GM19372 (cell line): Measurements from ENCODE around the gene SFXN3.

Source experiments
- ATAC-seq: cut with Tn5 transposase; IDR thresholded peaks from one replicate; pipeline ENCODE4 v1.9.1; 2021; ENCODE audit warnings: mild to moderate bottlenecking, low read depth, moderate library complexity; ENCODE audit not compliant: unreplicated experiment

Gene SFXN3, protein sequence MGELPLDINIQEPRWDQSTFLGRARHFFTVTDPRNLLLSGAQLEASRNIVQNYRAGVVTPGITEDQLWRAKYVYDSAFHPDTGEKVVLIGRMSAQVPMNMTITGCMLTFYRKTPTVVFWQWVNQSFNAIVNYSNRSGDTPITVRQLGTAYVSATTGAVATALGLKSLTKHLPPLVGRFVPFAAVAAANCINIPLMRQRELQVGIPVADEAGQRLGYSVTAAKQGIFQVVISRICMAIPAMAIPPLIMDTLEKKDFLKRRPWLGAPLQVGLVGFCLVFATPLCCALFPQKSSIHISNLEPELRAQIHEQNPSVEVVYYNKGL

DNA sequence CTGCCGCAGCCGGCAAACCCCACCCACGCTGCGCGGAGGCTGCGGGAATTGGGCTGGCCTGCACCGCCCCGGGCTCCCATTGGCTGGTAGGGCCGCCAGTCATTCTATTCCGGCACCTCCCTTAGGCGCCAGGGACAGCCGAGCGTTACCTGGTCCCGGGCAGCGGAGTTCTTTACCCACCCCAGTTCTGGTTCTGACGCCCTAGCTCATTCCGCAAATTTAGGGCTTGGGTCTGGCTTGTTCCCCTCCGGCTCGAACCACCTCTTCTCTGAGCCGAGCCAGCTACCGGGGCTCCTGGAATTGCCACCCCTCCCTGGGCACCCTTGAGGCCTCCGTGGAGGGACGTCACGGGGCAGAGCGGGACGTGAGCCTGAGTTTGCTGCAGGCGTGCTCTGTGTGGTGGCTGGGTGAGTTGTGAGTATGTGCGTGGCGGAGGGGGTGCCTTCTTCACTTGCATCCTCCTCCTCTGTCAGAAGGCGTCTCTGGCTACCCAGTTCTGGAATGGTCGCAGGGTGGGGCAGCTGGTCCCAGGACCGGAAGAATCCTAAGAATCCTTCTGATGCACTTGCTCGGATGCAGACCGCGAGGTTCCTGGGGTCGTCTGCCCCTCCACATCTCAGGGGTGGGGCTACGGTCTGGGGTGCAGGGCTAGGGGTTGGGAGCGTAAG, at the start of gene SFXN3, which contains the start of gene PDZD7:
TSS of gene SFXN3 (plus strand) at position 107 of the 668 bp plus-strand sequence. CDS start 3,461 bp downstream, outside the sequence.
TSS of gene PDZD7 (minus strand) at position 2 of the 668 bp plus-strand sequence. CDS start 910 bp downstream, outside the sequence.
- peak; percentile 89 for ATAC-seq

DNA sequence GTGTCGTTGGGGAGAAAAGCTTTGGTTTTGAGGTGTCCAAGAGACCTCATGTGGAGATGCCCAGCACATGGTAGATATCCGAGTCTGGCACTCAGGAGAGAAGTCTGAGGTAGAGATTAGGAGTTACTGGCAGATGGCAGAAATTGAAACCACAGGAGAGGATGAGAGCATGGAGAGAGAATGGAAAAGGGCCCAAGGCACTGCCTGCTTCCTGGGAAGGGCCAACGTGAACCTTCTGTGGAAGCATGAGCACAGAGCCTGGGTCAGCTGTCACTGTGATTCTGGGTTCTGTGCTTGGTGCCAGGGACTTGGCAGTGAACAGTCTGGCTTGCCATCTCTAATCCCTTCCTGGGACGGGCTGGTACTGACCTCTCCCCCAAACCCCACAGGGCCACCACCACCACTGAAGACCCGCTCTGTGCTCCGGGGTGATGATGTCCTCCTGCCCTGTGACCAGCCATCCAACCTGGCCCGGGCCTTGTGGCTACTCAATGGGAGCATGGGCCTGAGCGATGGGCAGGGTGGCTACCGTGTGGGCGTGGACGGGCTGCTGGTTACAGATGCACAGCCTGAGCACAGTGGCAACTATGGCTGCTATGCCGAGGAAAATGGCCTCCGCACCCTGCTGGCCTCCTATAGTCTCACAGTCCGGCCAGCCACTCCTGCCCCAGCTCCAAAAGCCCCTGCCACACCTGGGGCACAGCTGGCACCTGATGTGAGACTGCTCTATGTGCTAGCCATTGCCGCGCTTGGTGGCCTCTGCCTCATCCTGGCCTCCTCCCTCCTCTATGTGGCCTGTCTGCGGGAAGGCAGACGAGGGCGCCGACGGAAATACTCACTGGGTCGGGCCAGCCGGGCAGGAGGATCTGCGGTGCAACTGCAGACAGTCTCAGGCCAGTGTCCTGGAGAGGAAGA, 47.9 kb upstream of the SFXN3 start:
- no peak for ATAC-seq

DNA sequence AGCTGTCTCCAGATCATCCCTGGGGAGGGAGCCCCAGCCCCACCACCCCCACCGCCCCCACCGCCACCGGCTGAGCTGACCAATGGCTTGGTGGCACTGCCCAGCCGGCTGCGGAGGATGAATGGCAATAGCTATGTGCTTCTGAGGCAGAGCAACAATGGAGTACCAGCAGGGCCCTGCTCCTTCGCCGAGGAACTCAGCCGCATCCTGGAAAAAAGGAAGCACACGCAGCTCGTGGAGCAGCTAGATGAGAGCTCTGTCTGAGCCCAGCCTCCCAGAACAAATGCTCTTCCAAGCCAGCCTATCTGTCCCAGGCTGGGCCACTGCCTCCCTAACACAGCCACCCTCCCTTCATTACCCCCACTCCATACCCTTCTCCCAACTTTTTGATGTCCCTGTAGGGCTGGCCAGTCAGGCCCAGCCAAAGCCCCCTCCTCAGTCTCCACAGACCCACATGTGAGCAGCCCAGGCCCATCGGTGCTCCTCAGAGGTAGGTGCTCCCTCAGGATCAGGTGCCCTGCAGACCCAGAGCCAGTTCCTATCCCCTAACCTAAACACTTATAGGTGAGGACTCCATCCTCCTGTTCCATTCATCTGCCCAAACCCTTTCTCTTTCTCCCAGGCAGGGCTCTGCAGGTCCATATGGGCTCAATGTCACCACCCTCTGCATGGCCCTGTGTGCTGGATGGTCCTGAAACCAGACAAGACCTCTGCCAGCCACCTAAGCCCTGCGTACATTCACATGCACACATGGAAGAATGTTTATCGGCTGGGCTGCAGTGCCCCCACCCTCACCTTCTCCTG, 47.0 kb upstream of the SFXN3 start:
- no peak for ATAC-seq

DNA sequence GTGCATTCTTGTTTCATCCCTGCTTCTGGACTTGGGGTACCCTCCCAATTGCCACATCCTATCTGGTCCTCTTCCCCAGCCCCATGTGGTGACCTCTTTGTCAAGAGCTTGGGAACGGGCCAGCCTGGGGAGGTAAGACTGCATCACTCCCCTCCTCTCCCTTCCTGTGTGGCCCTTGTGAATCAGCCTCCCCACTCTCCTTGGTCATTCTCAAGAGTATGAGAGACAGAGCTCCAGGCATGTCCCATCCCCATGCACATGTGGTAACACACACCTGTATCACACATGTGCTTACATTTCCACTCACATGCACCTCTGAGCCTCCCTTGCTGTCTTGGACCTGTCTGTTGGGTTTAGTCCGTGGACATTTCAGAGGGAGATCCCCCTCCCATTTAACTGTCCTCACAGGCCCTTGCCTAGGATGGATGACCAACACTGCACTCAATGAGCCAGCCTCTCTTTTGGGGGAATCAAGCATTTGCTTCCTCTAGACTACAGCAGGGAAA, 46.3 kb upstream of the SFXN3 start:
- no peak for ATAC-seq

DNA sequence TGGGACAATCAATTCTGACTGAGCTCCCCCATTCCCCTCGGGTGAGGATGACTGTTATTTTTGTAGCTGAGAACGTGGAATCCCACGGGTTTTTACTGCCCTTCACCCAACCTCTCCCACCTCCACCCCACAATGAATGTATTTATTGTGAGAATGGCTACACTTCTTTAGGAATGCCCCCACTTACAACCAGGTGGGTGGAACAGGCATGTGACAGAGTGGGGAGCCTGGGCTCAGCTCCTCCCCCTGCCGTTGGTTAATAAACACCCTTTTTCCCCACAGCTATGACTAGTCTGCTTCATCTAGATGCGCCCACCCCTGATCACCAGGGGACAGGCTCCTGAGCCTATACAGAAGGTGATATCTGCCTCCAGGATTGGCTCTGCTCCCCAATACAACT, 45.7 kb upstream of the SFXN3 start:
- no peak for ATAC-seq

DNA sequence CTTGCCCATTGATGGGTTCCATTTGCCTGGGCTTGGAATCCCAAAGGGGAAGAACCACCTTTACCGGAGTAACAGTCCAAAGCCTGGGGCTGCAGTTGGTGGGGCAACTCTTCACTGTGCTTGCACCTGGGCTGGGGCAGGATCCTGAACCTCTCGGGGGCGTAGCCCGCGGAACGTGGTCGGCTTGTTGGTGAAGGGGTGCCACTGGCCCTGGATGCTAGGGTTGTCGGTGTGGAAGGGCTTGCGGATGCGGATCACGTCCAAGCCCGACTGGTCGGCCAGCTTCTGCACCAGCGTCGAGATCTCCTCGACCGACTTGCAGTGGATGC, 44.4 kb upstream of the SFXN3 start:
- ATAC-seq, result no peak

DNA sequence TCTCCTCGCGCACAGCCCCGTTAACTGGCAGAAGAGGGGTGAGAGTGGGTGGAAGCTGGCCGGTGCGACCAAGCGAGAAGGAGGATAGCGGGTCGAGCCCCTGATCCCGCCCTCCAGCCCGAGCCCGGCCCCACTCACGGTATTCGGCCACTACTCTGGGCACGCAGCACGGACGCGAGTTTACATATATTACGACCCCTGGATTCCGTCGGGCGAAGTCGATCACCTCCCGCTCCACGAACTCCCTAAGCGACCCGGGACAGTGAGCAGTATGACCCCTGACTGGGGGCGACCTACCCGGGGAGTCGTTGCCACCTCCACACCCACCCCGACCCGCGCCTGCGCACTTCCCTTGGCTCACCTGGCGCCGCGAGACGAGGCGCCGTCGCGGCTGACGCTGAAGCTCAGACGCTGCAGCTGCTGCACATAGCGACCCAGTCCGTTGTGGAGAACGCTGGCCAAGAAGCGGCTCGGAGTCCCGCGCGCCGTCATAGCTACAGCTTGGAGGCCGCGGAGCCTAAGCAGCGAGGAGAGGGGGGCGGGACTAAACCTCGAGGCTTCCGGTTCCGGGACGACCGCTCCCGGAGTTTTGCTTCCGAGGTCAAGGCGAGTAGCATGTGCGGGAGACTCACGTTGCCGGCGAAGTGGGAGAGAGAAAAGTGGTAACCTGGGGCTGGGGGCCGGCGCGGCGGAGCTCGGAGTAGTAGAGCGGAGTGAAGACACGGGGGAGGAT, 43.9 kb upstream of the SFXN3 start, which contains the start of the genes MRPL43 and TWNK:
TSS of gene MRPL43 (minus strand) at position 546 of the 733 bp plus-strand sequence. CDS start at position 492, 54 bp downstream.
TSS of gene TWNK (plus strand) at position 592 of the 733 bp plus-strand sequence. CDS start 668 bp downstream, outside the sequence.
- peak; percentile 80 for ATAC-seq

DNA sequence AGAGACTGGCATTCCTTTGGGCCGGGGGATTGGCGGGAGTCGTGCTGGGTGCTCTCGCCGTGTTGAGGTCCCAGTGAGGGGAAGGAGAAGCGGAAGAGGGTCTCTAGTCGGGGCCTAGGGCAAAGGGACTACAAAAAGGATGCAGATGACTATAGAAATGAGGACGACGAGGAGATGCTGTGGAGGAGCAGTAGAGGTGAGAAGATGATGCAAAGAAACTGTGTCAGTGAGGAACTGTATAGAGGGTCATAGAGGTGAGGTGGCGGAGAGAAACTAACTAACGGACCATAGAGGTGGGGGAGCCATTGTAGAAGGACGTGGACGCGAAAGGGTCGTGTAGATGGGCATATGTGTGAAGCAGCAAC, 43.4 kb upstream of the SFXN3 start:
- no peak for ATAC-seq

DNA sequence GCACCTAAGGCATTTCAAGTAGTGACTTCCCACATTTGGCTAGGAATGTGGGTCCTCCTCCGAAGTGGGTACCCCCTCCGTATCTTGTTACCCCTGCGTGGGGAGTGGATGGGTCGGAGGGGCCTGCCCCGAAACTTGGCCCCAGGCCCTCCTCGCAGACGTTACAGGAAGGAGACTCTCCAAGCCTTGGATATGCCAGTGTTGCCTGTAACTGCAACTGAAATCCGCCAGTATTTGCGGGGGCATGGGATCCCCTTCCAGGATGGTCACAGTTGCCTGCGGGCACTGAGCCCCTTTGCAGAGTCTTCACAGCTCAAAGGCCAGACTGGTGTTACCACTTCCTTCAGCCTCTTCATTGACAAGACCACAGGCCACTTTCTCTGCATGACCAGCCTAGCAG, 42.9 kb upstream of the SFXN3 start:
- ATAC-seq, result no peak

DNA sequence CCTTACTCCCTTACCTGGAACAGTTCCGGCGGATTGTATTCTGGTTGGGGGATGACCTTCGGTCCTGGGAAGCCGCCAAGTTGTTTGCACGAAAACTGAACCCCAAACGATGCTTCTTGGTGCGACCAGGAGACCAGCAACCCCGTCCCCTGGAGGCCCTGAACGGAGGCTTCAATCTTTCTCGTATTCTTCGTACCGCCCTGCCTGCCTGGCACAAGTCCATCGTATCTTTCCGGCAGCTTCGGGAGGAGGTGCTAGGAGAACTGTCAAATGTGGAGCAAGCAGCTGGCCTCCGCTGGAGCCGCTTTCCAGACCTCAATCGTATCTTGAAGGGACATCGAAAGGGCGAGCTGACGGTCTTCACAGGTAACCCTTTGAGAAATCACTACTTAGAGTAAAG, 41.9 kb upstream of the SFXN3 start:
- no peak for ATAC-seq

DNA sequence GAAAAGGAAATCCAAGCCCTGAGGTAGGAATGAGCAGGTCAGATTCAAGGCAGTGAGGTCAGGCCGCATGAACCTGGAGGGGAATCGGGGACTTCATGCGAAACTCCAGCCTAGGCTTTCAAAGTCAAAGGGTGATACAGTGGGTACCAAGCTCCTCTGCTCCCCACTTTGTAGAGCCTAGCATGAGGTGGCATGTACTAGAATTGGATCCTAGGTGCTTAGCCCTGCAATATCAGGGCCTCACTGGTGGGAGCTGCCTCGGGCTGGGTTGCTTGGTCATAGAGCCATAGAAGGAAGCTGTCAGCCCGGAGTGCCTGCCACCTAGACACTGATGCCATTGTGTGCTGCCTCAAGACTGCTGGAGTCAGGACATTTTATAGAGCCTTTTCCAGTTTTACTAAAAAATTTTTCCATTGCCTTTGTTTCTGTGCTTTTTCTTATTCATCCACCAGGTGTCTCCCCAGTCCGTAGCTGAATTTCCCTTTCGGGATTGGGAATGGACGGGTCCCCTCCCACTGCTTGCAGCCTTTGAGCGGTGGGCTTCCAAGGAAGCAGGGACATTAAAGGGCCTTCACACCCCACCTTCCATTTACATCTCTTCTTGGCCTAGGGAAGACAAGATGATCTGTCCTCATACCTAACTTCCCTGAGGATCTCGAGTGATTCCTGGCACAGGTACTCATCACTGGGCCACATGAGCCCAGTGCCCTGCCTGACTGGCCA, 36.9 kb upstream of the SFXN3 start:
- no peak for ATAC-seq

DNA sequence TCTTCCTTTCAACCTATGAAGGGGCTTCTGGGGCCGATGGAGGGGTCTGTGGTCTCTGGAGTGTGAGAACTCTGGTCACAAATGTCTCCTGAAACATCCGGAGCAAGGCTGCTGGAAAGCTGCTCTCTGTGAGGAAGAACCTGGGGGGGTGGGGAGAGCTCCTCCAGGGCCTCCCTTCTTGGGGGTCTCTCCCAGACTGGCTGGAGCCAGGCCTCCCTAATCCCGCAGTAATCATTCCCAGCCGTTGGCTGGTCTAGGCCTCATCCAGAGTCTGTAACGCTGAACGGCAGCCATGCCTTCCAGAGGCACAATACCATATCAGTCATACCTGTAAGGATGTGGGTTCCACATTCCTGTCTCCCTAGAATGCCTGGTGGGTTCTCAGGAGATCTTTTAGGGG, 35.9 kb upstream of the SFXN3 start:
- no peak for ATAC-seq

DNA sequence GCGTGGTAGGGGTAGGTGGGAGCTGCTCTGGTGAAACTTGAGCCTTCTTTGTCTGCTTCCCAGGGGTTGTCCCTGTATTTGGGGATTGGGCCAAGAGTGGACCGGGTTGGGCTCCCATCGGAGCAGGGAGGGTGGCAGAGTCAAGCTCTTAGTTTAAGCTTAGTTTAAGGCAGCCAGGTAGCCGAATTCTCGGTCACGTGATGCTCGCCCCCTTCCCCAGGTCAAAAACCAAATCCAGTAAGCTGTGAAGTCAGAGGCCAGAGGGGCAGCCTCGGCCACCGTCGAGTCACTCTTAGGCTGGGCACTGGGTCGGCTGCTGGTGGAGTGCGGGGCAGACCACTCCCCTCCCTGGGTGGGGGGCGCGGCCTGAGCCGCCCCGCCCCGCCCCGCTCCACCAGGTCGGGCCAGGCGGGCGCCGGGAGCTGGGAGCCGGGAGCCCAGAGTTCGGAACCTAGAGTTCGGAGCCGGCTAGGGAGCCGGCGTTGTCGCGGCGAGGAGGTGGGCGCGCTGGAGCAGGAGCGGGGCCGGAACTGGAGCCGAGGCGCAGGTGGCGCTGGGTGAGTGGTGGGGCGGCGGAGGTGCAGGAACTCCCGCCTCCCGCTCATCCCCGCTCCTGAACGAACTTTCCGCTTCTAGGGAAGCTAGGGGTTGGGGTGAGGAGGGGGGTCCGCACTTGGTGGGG, 34.2 kb upstream of the SFXN3 start:
- ATAC-seq, result no peak

DNA sequence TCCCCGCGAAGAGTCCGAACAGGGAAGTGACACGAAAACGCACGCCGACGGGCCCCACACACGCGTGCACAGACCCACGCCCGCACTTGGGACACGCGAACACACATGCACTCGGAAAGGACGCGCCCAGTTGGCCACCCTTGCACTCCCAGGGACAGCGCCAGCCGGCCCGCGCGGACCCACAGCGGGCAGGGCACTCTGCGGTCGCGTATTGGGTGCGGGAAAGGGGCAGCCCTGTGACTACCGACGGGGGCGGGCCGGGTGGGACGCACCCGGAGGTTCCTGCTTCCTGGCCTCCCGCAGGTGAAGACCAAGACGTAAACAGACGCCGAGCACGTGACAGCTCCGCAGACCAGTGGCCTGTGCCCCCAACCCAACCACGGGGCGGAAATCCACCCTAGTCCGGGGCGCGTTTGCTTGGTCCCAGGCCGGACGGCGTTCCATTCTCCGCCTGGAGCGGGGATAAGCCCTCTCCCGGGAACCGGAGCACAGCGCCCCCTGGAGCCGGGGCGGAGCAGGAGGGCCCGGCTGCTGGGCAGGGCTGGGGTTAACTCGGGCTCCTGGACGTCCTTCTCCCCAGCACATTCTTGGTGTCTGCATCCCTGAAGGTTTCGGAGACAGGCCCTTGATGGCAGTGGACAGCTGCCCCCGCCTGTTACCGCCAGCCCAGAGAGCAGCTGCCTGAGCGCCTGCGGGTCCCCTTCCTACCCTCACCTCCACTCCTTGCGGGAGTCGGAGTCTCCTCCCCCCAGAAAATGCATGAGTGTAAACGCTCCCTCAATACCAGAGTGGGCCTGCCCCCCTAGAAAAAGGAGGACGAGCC, 33.5 kb upstream of the SFXN3 start:
- ATAC-seq, result no peak

DNA sequence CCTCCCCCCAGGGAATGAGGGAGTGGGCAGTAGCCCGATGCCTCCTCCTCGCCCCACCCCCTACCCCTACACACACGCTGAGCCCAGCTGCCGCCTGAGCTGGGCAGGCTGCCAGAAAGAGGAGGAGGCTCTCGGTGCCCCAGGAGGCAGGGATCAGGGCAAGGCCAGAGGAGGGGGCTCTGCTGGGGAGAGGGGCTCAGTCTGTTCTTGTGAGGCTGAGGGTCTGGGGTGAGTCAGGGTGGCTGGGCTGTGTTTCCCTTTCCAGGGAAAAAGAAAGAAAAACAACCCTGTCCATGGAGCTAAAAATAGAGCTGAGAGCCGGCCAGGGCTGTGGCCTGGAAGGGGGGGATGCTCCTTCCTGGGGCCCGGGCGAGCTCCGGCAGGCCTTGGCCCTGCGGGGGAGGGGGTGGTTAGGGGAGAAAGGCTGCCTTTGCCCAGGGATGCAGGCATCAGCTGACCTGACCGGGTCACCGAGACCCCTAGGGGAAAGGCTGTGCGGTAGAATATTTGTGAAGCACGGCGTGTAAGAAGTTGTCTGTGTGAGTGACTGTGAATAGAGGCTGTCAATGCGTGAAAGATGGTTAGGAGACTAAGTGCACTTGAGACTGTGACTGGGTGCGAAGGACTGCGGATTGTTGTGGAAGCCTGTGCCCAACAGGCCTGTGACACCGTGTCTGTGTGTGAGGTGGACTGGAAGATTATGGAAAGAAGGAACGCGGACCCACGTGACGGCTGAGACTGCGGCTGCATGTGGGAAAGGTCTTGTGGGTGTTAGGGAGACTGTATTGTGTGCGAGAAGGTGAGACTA, 32.6 kb upstream of the SFXN3 start:
- no peak for ATAC-seq

DNA sequence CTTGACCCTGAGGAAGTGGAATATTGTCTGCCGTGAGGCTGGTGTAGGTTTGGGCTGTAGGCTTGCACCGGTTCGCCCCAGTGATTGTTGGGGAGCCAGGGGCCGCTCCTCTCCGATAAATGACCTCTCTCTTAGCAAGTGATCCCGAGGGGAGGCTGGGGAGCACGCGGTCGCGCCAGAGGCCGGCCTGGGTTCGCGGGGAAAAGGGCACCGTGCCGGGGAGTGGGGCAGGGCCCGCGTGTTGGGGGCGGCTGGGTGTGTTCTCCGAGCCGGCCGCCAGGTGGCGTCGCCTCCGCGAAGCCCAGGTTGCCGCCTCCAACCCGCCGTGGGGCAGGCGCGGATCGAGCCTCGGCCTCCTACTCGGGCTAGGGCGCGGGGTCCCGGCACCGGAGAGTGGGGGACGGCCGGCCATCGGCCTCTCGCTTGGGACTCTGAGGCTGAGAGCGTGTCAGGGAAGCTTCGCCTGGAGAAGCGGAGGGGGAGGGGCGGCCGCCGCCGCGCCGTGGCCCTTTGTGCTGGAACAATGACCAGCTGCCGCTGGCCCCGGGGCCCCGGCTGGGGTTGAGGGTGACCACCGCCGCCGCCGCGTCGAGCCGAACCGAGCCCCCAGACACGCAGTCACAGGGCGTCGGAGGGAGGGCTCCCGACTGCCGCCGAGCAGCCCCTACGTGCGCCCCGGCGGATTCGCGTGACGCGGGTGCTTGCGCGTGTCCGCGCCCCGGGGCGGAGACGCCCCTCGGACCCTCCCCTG, 31.9 kb upstream of the SFXN3 start:
- peak; percentile 55 for ATAC-seq
